Breast epithelium (tissue), 4 donors: Measurements from ENCODE around the gene UBE2D2. TPM values are rescaled to one million over a fixed set of nuclear protein-coding genes. Genes with fewer than 3 reads are reported as not detected.

ENCODE experiments used
- DNase-seq, 2 donors: peaks; one replicate each; pipeline ENCODE4 v3.0.0-alpha.2; 2019; ENCODE audit warnings: low spot score in 2 of 2
- H3K27ac ChIP-seq, 2 donors: fragments of 200-600 bp; sonication (generic) in 1 of 2; one replicate each; pipeline ENCODE4 v1.5.1; 2016 to 2019; ENCODE audit warnings: mild to moderate bottlenecking in 1 of 2
- H3K27me3 ChIP-seq, 2 donors: fragments of 200-600 bp; sonication (generic) in 1 of 2; one replicate each; pipeline versions ENCODE4 v1.5.1 to v1.6.0; 2017 to 2019; ENCODE audit warnings: control low read depth in 1 of 2, mild to moderate bottlenecking in 1 of 2
- H3K36me3 ChIP-seq: fragments of 200-600 bp; one replicate; pipeline ENCODE4 v1.5.1; 2019
- H3K4me1 ChIP-seq, 2 donors: fragments of 200-600 bp; sonication (generic); one replicate each; pipeline ENCODE4 v1.5.1; 2016 to 2019; ENCODE audit warnings: control low read depth in 1 of 2
- H3K4me3 ChIP-seq, 3 donors: fragments of 200-600 bp; sonication (generic); 1 replicate in 2 of 3; 2 replicates in 1 of 3; pipeline ENCODE4 v1.5.1; 2016 to 2019; ENCODE audit warnings: mild to moderate bottlenecking in 3 of 3, moderate library complexity in 2 of 3
- H3K9me3 ChIP-seq, 2 donors: fragments of 200-600 bp; sonication (generic) in 1 of 2; one replicate each; pipeline ENCODE4 v1.5.1; 2016 to 2019; ENCODE audit warnings: control low read depth in 1 of 2
- POLR2A ChIP-seq: fragments of 450-650 bp; IDR thresholded peaks from one replicate; pipeline ENCODE4 v1.6.1; 2016; ENCODE audit warnings: antibody characterized with exemption, mild to moderate bottlenecking, moderate library complexity
- POLR2AphosphoS5 ChIP-seq, 3 donors: sonication (generic); formaldehyde crosslinking; IDR thresholded peaks; one replicate each; pipeline ENCODE4 v1.6.1; 2017; ENCODE audit warnings: antibody characterized with exemption in 3 of 3
- intact Hi-C: fragments of 100-400 bp; cut with DNase I; formaldehyde crosslinking; loops from one replicate; pipeline ENCODE4 v1.15.1; 2023; ENCODE audit warnings: low total_unique reads
- total RNA-seq, 3 donors: library from RNA; depleted of rRNA; stranded (reverse); fragments of >200 nt; gene quantifications; one replicate each; pipeline ENCODE4 v1.1.0, GENCODE V29; 2016
- TF ChIP-seq, protein P1 (sequence below), 3 donors: fragments of 450-650 bp; IDR thresholded peaks; one replicate each; pipeline ENCODE4 v1.5.1; 2016 to 2017; ENCODE audit warnings: antibody characterized with exemption in 3 of 3, mild to moderate bottlenecking in 3 of 3, moderate library complexity in 3 of 3

UBE2D2 gene
- total RNA-seq, 3 donors from 2014 or later, result 55.1 to 68.3 (median 58.1) TPM

DNA sequence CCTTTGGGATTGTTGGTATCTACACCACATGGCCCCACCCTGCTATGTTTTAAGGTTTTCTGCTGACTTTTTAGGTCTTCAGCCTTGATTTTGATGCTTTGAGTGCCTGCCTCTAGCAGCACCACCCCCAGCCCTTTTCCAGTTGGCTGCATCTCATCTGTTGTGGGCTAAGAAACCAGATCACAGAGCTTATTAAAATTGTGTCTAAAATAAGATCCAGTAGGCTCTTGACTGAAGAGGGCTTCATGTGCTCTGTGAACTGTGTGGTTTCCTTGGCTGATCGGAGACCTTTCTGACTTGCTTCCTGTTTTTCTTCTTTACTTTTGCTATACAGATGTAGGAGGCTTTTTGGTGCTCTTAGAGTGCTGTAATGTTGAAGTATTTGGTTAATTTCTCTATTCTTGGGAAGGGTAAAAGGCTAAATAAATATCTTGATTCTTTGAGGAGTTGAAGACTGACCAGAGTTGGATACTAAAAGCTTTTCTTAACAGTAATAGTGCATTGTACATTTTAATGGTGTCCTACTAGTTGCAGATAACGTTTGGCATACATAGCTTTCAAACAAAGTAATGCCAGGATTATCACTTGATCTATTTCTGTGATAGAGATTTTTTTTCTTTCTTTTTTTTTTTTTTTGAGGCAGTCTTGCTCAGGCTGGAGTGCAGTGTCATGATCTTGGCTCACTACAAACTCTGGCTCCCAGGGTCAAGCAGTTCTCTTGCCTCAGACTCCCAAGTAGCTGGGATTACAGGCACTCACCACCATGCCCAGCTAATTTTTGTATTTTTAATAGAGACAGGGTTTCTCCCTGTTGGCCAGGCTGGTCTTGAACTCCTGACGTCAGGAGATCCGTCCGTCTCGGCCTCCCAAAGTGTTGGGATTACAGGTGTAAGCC lies 4.5 kb downstream of the UBE2D2 start:
- no peaks in the 10 kb centered on the region for H3K27me3 ChIP-seq
- peak overlapping the region; percentile 0 to 33 for H3K27ac ChIP-seq
- no peak for DNase-seq
- H3K9me3 ChIP-seq, result no peaks in the 10 kb centered on the region
- TF ChIP-seq POLR2AphosphoS5 (IDR thresholded peaks at IDR 0.05) (no peak), POLR2A (no peak)
- TF ChIP-seq, protein P1, sequence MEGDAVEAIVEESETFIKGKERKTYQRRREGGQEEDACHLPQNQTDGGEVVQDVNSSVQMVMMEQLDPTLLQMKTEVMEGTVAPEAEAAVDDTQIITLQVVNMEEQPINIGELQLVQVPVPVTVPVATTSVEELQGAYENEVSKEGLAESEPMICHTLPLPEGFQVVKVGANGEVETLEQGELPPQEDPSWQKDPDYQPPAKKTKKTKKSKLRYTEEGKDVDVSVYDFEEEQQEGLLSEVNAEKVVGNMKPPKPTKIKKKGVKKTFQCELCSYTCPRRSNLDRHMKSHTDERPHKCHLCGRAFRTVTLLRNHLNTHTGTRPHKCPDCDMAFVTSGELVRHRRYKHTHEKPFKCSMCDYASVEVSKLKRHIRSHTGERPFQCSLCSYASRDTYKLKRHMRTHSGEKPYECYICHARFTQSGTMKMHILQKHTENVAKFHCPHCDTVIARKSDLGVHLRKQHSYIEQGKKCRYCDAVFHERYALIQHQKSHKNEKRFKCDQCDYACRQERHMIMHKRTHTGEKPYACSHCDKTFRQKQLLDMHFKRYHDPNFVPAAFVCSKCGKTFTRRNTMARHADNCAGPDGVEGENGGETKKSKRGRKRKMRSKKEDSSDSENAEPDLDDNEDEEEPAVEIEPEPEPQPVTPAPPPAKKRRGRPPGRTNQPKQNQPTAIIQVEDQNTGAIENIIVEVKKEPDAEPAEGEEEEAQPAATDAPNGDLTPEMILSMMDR (IDR thresholded peaks at IDR 0.05), result no peak
- no peaks in the 10 kb centered on the region for H3K36me3 ChIP-seq
- peak overlapping the region in 1 of 3 donors; percentile 4 for H3K4me3 ChIP-seq
- intact Hi-C loops, result no loop called here
- peaks cover 3 to 20% of the 10 kb centered on the region in 2 donors for H3K4me1 ChIP-seq

DNA sequence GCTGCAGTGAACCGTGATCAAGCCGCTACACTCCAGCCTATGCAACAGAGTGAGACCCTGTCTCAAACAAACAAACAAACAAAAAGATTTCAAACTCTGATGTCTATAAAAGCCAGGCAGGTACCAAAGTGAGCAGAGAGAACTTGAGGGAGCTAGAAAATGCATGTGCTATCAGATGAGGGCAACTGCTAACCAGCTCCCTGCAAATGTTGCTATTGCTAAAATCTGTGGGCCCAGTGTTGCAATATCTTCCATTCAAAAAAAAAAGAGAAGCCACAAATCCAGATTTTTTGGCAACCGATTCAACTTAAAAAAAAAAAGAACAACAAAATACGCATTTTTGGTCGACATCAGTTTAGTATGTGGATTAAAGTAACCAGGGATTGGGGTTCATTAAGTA lies 5.5 kb downstream of the UBE2D2 start:
- Histone ChIP-seq H3K36me3 (no peaks in the 10 kb centered on the region), H3K27me3 (no peaks in the 10 kb centered on the region), H3K9me3 (no peaks in the 10 kb centered on the region), H3K27ac (no peak overlapping the region), H3K4me1 (peaks cover 3 to 20% of the 10 kb centered on the region in 2 donors), H3K4me3 (no peak overlapping the region)
- intact Hi-C loops, result no loop called here
- no peak for DNase-seq
- TF ChIP-seq POLR2AphosphoS5 (IDR thresholded peaks at IDR 0.05), result no peak
- no peak for TF ChIP-seq POLR2A
- TF ChIP-seq, protein P1 (IDR thresholded peaks at IDR 0.05), result no peak

DNA sequence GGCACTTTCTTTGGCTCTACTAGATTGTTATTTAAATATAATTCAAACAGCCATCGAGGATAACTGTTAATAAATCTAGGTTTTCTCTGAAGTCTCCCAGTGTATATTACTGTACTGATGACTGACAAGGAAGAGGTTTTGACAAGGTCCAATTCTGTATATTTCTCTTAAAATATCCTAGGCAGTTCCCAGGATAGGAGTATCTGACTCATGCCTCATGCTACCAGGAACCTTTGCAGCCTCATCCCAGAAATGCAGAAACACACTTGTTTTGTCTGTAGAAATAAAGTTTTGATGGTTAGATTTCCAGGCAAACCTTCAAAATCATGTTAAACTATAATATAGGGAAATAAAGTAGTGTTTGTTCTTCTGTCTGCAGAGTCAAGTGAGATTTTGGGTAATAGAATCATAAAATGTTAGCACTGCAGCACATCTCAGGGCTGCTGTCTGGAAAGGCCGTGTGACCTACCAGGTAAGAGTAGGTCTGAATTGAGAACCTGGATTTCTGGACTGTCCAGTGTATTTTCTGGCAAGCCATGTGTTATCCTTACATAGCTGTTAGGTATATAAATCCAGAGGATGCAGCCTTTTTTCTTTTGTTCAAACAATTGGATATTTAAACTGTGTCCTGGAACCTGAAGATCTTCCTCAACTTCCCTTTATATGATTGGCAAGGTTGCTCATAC lies 8.3 kb downstream of the UBE2D2 start:
- Histone ChIP-seq H3K4me3 (no peak overlapping the region), H3K36me3 (no peaks in the 10 kb centered on the region), H3K27me3 (no peaks in the 10 kb centered on the region), H3K27ac (no peak overlapping the region), H3K4me1 (peaks cover 3 to 9% of the 10 kb centered on the region in 2 donors), H3K9me3 (no peaks in the 10 kb centered on the region)
- DNase-seq, result no peak
- TF ChIP-seq POLR2A (no peak), POLR2AphosphoS5 (IDR thresholded peaks at IDR 0.05) (no peak)
- TF ChIP-seq, protein P1 (IDR thresholded peaks at IDR 0.05), result no peak
- intact Hi-C loops, result no loop called here

DNA sequence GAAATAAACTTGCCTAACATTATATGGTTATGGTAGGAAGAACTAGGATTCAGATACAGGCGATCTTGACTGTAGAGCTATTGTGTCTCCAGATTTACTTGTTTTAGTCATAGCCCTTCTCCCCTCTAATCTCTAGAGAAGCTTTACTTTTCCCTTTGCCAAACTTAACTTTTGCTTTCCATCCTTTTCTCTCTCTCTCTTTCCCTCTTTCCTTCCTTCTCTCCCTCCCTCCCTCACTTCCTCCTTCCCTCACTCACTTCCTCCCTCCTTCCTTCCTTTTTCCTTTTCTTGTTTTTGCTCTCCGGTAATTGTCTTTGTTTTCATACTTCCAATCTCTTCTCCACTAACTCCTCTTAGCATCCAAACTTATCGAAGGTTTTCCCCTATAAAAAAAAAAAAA lies 10.4 kb downstream of the UBE2D2 start:
- DNase-seq, result no peak
- Histone ChIP-seq H3K4me1 (no peaks in the 10 kb centered on the region), H3K36me3 (no peaks in the 10 kb centered on the region), H3K27ac (no peak overlapping the region), H3K9me3 (no peaks in the 10 kb centered on the region), H3K4me3 (no peak overlapping the region), H3K27me3 (no peaks in the 10 kb centered on the region)
- TF ChIP-seq POLR2AphosphoS5 (IDR thresholded peaks at IDR 0.05), result no peak
- TF ChIP-seq, protein P1 (IDR thresholded peaks at IDR 0.05), result no peak
- intact Hi-C loops, result no loop called here

DNA sequence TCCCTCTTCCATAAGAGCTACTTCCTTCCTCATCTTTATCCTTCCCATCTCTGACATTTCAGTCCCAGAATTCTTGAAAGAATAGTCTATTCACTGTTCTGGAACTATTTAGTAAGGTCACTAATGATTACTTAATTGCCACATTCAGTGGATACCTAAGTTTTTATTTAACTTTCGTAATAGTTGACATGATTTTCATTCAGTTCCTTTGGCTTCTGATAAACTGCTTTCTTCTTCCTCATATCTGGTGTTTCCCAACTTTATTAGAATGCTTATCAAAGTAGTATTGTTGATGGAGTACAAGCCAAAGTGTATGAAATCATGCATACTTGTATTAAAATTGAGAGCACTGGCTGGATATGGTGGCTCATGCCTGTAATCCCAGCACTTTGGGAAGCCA lies 10.8 kb downstream of the UBE2D2 start:
- H3K9me3 ChIP-seq, result no peaks in the 10 kb centered on the region
- TF ChIP-seq, protein P1 (IDR thresholded peaks at IDR 0.05), result no peak
- no peak for TF ChIP-seq POLR2A
- TF ChIP-seq POLR2AphosphoS5 (IDR thresholded peaks at IDR 0.05), result no peak
- H3K36me3 ChIP-seq, result no peaks in the 10 kb centered on the region
- no peak for DNase-seq
- no peak overlapping the region for H3K27ac ChIP-seq
- no peak overlapping the region for H3K4me3 ChIP-seq
- H3K27me3 ChIP-seq, result no peaks in the 10 kb centered on the region
- intact Hi-C loops, result no loop called here
- H3K4me1 ChIP-seq, result no peaks in the 10 kb centered on the region
